ENCODE results near the gene CENATAC. TPM values are rescaled to one million over a fixed set of nuclear protein-coding genes. Genes with fewer than 3 reads are reported as not detected.

The CENATAC gene
- total and polyA plus RNA-seq, 2 experiments from 2014 or later, result 31.7 to 34.5 TPM

DNA sequence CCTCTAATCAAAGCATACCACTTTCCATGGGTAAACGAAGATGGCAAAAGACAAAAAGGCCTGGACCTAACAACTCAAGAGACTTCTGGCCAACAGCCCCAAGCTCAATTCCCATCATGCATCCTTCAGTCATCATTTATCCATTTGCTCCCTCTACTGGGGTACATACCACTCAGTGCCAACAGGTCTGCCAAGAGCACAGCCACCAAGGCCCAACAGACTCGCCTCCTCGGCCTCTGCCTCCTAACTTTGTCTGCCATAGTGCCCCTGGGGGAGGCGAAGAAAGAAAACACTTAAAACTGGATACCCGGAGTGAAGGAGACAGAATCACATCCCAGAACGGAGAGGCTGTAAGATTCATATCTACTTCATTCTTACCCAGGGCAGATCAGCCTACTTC, 58.0 kb downstream of the CENATAC start:
- Histone ChIP-seq H3F3A (replicated peaks; ENCODE audit: low read depth) (peaks cover 16% of the 10 kb centered on the region), H3K27ac (ENCODE audit: low read depth) (no peak overlapping the region), H3K4me3 (peak overlapping the region; percentile 96), H3K36me3 (ENCODE audit: insufficient read depth) (peaks cover 43% of the 10 kb centered on the region), H2AFZ (no peak overlapping the region), H3K27me3 (ENCODE audit: insufficient read depth) (no peaks in the 10 kb centered on the region), H3K4me1 (ENCODE audit: insufficient read depth) (peaks cover 14% of the 10 kb centered on the region), H3K4me2 (peak overlapping the region; percentile 93), H3K79me2 (replicated peaks; ENCODE audit: insufficient read depth) (peaks cover 43% of the 10 kb centered on the region), H3K9me2 (ENCODE audit: insufficient read depth) (0 out of 2 replicates have a peak, but pooled peaks cover 4% of the 10 kb centered on the region), H4K20me1 (replicated peaks; ENCODE audit: insufficient read depth) (peaks cover 25% of the 10 kb centered on the region)
- DNase-seq (ENCODE audit: low spot score), result peak; percentile 22
- H3K36me3 Mint-ChIP-seq (ENCODE audit: low read depth), result peaks cover 61% of the 10 kb centered on the region
- H3K4me3 Mint-ChIP-seq, result peak overlapping the region; percentile 90
- H3K27ac Mint-ChIP-seq, result peak overlapping the region; percentile 78
- H3K9me3 Mint-ChIP-seq, result peaks cover 7% of the 10 kb centered on the region; the same call in 1 of the 3 replicates
- peaks cover 15% of the 10 kb centered on the region for H3K27me3 Mint-ChIP-seq (ENCODE audit: insufficient read depth, low read depth, poor library complexity)
- H3K4me1 Mint-ChIP-seq, result peaks cover 14% of the 10 kb centered on the region
- no peak for ATAC-seq
- TF ChIP-seq STAT1 (IDR thresholded peaks at IDR 0.05; ENCODE audit: unreplicated experiment) (no peak), ZNF114 (CRISPR knock-in tag; IDR thresholded peaks at IDR 0.05) (no peak), REST (IDR thresholded peaks at IDR 0.05; ENCODE audit: unreplicated experiment) (no peak), ZNF331 (CRISPR knock-in tag; IDR thresholded peaks at IDR 0.05; ENCODE audit: low read depth) (no peak), CREB1 (CRISPR knock-in tag; IDR thresholded peaks at IDR 0.05; ENCODE audit: low read depth) (no peak), POLR2AphosphoS5 (IDR thresholded peaks at IDR 0.05; ENCODE audit: low read depth) (no peak), CTCF (conservative IDR thresholded peaks at IDR 0.05; ENCODE audit: low read depth in 2 of 2) (no peak), NANOG (IDR thresholded peaks at IDR 0.05; ENCODE audit: borderline replicate concordance) (no peak), EZH2 (IDR thresholded peaks at IDR 0.05; ENCODE audit: low read depth, unreplicated experiment) (no peak), JUNB (IDR thresholded peaks at IDR 0.05; ENCODE audit: unreplicated experiment) (no peak), ZNF462 (CRISPR knock-in tag; IDR thresholded peaks at IDR 0.05) (no peak), EZH2phosphoT487 (IDR thresholded peaks at IDR 0.05; ENCODE audit: unreplicated experiment) (no peak)
- TF ChIP-seq, protein P1, sequence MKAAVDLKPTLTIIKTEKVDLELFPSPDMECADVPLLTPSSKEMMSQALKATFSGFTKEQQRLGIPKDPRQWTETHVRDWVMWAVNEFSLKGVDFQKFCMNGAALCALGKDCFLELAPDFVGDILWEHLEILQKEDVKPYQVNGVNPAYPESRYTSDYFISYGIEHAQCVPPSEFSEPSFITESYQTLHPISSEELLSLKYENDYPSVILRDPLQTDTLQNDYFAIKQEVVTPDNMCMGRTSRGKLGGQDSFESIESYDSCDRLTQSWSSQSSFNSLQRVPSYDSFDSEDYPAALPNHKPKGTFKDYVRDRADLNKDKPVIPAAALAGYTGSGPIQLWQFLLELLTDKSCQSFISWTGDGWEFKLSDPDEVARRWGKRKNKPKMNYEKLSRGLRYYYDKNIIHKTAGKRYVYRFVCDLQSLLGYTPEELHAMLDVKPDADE (IDR thresholded peaks at IDR 0.05), result no peak

Measured in GM23338 (cell line).